ENCODE data around the gene SKI. TPM values are rescaled to one million over a fixed set of nuclear protein-coding genes. Genes with fewer than 3 reads are reported as not detected.
"Not testable (repeated sequence)": the region's sequence is repeated elsewhere in the genome, so short reads cannot be mapped to it uniquely, and the experiment has no call there.

The SKI gene
- total RNA-seq, 1 donor from 2014 or later = 40.7 TPM

GRCh38 chr1:2326524-2326923, 98.4 kb downstream of the SKI start:
- intact Hi-C loops (cut with micrococcal nuclease) = no loop called here
- no peaks in the 10 kb centered on the region for H3K4me1 Mint-ChIP-seq
- peaks cover 2% of the 10 kb centered on the region for H3K36me3 Mint-ChIP-seq (ENCODE audit: low read depth)
- no peak for DNase-seq
- H3K27ac Mint-ChIP-seq = no peak overlapping the region
- no peak overlapping the region for H3K4me3 Mint-ChIP-seq
- no peaks in the 10 kb centered on the region for H3K9me3 Mint-ChIP-seq
- no peaks in the 10 kb centered on the region for H3K27me3 Mint-ChIP-seq

GRCh38 chr1:2327162-2327561, 99.0 kb downstream of the SKI start:
- H3K27ac Mint-ChIP-seq; H3K36me3 Mint-ChIP-seq (ENCODE audit: low read depth); DNase-seq; H3K9me3 Mint-ChIP-seq; H3K4me3 Mint-ChIP-seq; H3K27me3 Mint-ChIP-seq; intact Hi-C loops (cut with micrococcal nuclease); H3K4me1 Mint-ChIP-seq: not testable (repeated sequence)

GRCh38 chr1:2327841-2328240, 99.7 kb downstream of the SKI start:
- intact Hi-C loops (cut with micrococcal nuclease) = no loop called here
- H3K36me3 Mint-ChIP-seq (ENCODE audit: low read depth) = peaks cover 2% of the 10 kb centered on the region
- no peak overlapping the region for H3K27ac Mint-ChIP-seq
- H3K27me3 Mint-ChIP-seq = no peaks in the 10 kb centered on the region
- DNase-seq = no peak
- H3K4me3 Mint-ChIP-seq = no peak overlapping the region
- H3K9me3 Mint-ChIP-seq = no peaks in the 10 kb centered on the region
- H3K4me1 Mint-ChIP-seq = no peaks in the 10 kb centered on the region

GRCh38 chr1:2328676-2329455, 100.7 kb downstream of the SKI start:
- intact Hi-C loops (cut with micrococcal nuclease) = no loop called here
- H3K4me3 Mint-ChIP-seq = no peak overlapping the region
- no peak overlapping the region for H3K27ac Mint-ChIP-seq
- H3K36me3 Mint-ChIP-seq (ENCODE audit: low read depth) = peaks cover 2% of the 10 kb centered on the region
- no peaks in the 10 kb centered on the region for H3K9me3 Mint-ChIP-seq
- no peak for DNase-seq
- H3K4me1 Mint-ChIP-seq = no peaks in the 10 kb centered on the region
- no peaks in the 10 kb centered on the region for H3K27me3 Mint-ChIP-seq

GRCh38 chr1:2330035-2330434, 101.9 kb downstream of the SKI start:
- H3K27me3 Mint-ChIP-seq = no peaks in the 10 kb centered on the region
- no peak overlapping the region for H3K27ac Mint-ChIP-seq
- H3K36me3 Mint-ChIP-seq (ENCODE audit: low read depth) = peaks cover 2% of the 10 kb centered on the region
- no peak overlapping the region for H3K4me3 Mint-ChIP-seq
- H3K4me1 Mint-ChIP-seq = no peaks in the 10 kb centered on the region
- intact Hi-C loops (cut with micrococcal nuclease) = no loop called here
- DNase-seq = no peak
- H3K9me3 Mint-ChIP-seq = no peaks in the 10 kb centered on the region

GRCh38 chr1:2330519-2331199, 102.5 kb downstream of the SKI start:
- intact Hi-C loops (cut with micrococcal nuclease) = no loop called here
- Mint-ChIP-seq H3K27me3 (no peaks in the 10 kb centered on the region), H3K4me3 (no peak overlapping the region), H3K9me3 (no peaks in the 10 kb centered on the region), H3K4me1 (no peaks in the 10 kb centered on the region), H3K36me3 (ENCODE audit: low read depth) (no peaks in the 10 kb centered on the region), H3K27ac (no peak overlapping the region)
- no peak for DNase-seq

- Mint-ChIP-seq H3K4me1 (no peaks in the 10 kb centered on the region), H3K9me3 (no peaks in the 10 kb centered on the region)
- intact Hi-C loops (cut with micrococcal nuclease) = no loop called here
Measured at GRCh38 chr1:2331200-2331544, 103.1 kb downstream of the SKI start.

GRCh38 chr1:2331580-2331979, 103.5 kb downstream of the SKI start:
- H3K4me3 Mint-ChIP-seq; H3K27me3 Mint-ChIP-seq; H3K4me1 Mint-ChIP-seq; H3K9me3 Mint-ChIP-seq; DNase-seq; H3K36me3 Mint-ChIP-seq (ENCODE audit: low read depth); intact Hi-C loops (cut with micrococcal nuclease); H3K27ac Mint-ChIP-seq: not testable (repeated sequence)

More at GRCh38 chr1:2331200-2331544, 103.1 kb downstream of the SKI start:
- H3K27ac Mint-ChIP-seq = no peak overlapping the region
- DNase-seq = no peak
- no peaks in the 10 kb centered on the region for H3K27me3 Mint-ChIP-seq
- H3K36me3 Mint-ChIP-seq (ENCODE audit: low read depth) = no peaks in the 10 kb centered on the region
- no peak overlapping the region for H3K4me3 Mint-ChIP-seq

- DNase-seq = no peak
- intact Hi-C loops (cut with micrococcal nuclease) = no loop called here
- Mint-ChIP-seq H3K27me3 (no peaks in the 10 kb centered on the region), H3K27ac (no peak overlapping the region), H3K4me1 (no peaks in the 10 kb centered on the region), H3K9me3 (no peaks in the 10 kb centered on the region), H3K4me3 (no peak overlapping the region), H3K36me3 (ENCODE audit: low read depth) (no peaks in the 10 kb centered on the region)
Measured at GRCh38 chr1:2334366-2334765, 106.2 kb downstream of the SKI start.

- Mint-ChIP-seq H3K27me3 (no peaks in the 10 kb centered on the region), H3K4me3 (no peak overlapping the region), H3K4me1 (no peaks in the 10 kb centered on the region), H3K27ac (no peak overlapping the region), H3K36me3 (ENCODE audit: low read depth) (no peaks in the 10 kb centered on the region), H3K9me3 (no peaks in the 10 kb centered on the region)
- DNase-seq = no peak
- intact Hi-C loops (cut with micrococcal nuclease) = no loop called here
Measured at GRCh38 chr1:2334883-2335534, 106.9 kb downstream of the SKI start.

- intact Hi-C loops (cut with micrococcal nuclease) = no loop called here
Measured at GRCh38 chr1:2335721-2336455, 107.8 kb downstream of the SKI start.

GRCh38 chr1:2336499-2336898, 108.4 kb downstream of the SKI start:
- no peak for DNase-seq
- intact Hi-C loops (cut with micrococcal nuclease) = no loop called here
- H3K36me3 Mint-ChIP-seq (ENCODE audit: low read depth) = no peaks in the 10 kb centered on the region
- no peaks in the 10 kb centered on the region for H3K27me3 Mint-ChIP-seq
- no peaks in the 10 kb centered on the region for H3K4me1 Mint-ChIP-seq
- H3K9me3 Mint-ChIP-seq = no peaks in the 10 kb centered on the region
- no peak overlapping the region for H3K27ac Mint-ChIP-seq
- no peak overlapping the region for H3K4me3 Mint-ChIP-seq

More at GRCh38 chr1:2335721-2336455, 107.8 kb downstream of the SKI start:
- DNase-seq = no peak
- H3K9me3 Mint-ChIP-seq = no peaks in the 10 kb centered on the region
- H3K4me3 Mint-ChIP-seq = no peak overlapping the region
- H3K4me1 Mint-ChIP-seq = no peaks in the 10 kb centered on the region
- no peaks in the 10 kb centered on the region for H3K27me3 Mint-ChIP-seq
- H3K36me3 Mint-ChIP-seq (ENCODE audit: low read depth) = no peaks in the 10 kb centered on the region
- no peak overlapping the region for H3K27ac Mint-ChIP-seq

GRCh38 chr1:2337081-2337480, 109.0 kb downstream of the SKI start:
- no peaks in the 10 kb centered on the region for H3K4me1 Mint-ChIP-seq
- DNase-seq = no peak
- H3K27me3 Mint-ChIP-seq = no peaks in the 10 kb centered on the region
- H3K9me3 Mint-ChIP-seq = no peaks in the 10 kb centered on the region
- intact Hi-C loops (cut with micrococcal nuclease) = no loop called here
- no peak overlapping the region for H3K27ac Mint-ChIP-seq
- H3K4me3 Mint-ChIP-seq = no peak overlapping the region
- H3K36me3 Mint-ChIP-seq (ENCODE audit: low read depth) = no peaks in the 10 kb centered on the region

GRCh38 chr1:2337501-2337900, 109.4 kb downstream of the SKI start:
- Mint-ChIP-seq H3K4me3 (no peak overlapping the region), H3K27me3 (no peaks in the 10 kb centered on the region), H3K27ac (no peak overlapping the region), H3K4me1 (no peaks in the 10 kb centered on the region), H3K9me3 (no peaks in the 10 kb centered on the region), H3K36me3 (ENCODE audit: low read depth) (no peaks in the 10 kb centered on the region)
- DNase-seq = no peak
- intact Hi-C loops (cut with micrococcal nuclease) = no loop called here

Data from activated CD4-positive, alpha-beta T cell treated with anti-CD3 and anti-CD28 coated beads, Interleukin-2, amount 10 ng/mL, durations not matched to agents 24 days and 14 days (primary cell).